ENCODE data around the gene G0S2. TPM values are rescaled to one million over a fixed set of nuclear protein-coding genes. Genes with fewer than 3 reads are reported as not detected.

G0S2 gene
- polyA plus RNA-seq, 1 donor = 5.3 TPM

DNA sequence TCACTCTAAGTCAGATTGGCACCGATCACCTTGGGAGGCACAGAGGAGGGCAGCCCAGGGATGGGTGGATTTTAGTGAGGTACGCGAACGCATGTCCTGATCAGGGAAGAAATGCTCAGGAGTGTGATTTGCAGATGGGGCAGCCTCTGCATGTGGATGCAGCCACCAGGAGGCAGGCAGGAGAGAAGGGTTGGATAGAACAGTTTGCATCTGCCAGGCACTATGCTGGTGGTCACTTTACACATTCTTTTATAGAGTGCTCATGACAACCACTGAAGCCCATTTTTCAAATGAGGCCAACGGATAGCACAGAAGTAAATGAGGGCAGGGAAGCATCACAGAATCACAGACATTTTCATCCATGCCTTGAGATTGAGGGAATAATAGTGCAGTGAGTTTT, 28.7 kb upstream of the G0S2 start:
- DNase-seq = no peak

- DNase-seq = no peak
Observed at GRCh38 chr1:209647156-209647555, 28.1 kb upstream of the G0S2 start.

DNA sequence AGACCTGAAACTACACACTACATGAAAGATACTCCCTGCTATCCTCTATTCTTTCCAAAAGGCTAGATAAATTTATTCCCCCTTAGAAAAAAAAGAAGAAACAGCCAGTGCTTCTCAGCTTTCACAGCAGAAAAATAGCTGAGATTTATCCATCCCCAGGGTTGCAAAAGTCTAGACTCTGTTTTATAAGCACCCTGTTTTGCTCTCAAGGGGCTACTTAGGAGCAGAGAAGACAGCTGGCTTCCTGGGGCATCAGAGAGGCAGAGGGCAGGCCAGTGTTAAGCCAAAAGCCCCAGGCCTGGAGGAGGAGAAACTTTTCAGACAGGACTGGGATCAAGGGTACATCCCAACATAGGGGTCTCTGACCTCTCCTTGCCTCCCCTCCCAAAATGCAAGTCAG, 26.9 kb upstream of the G0S2 start:
- no peak for DNase-seq

- no peak for DNase-seq
Observed at GRCh38 chr1:209648931-209649776, 26.1 kb upstream of the G0S2 start.

GRCh38 chr1:209650454-209650853, 24.8 kb upstream of the G0S2 start:
- DNase-seq = no peak

GRCh38 chr1:209651138-209651587, 24.0 kb upstream of the G0S2 start:
- no peak for DNase-seq

DNA sequence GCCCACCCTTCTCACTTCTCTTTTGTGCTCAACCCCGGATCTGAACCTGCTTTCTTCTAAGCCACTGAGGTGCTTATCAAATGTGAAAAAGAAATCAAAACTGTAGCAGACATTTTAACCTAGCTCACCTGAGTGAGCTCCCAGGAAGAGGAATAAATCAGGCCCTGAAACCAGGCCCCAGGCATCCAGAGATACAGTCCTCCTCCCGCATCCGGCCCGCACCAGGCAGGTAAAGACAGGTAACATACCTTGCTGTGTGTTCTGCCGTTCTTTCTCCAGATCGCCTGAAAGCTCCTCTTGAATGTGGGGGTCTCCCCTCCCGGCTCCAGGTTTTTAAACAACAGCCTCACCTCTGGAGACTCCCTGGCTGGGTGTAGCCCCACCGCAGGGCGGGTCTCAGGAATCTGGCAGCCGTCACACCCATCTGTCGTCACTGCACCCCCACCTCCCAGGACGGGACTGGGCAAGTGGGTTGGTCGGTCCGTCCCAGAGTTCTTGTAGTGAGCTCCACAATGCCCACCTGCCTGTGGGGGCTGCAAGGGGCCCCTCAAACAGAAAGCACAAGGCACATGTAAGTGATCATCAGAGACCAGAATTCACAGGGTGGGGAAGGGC, 23.0 kb upstream of the G0S2 start, which contains the start of gene LAMB3:
TSS of gene LAMB3 (minus strand) at position 305 of the 615 bp plus-strand sequence. CDS start 1,481 bp downstream, outside the sequence.
- DNase-seq = no peak

GRCh38 chr1:209652873-209653401, 22.3 kb upstream of the G0S2 start:
- peak; percentile 56 for DNase-seq

GRCh38 chr1:209653915-209654351, 21.3 kb upstream of the G0S2 start:
- no peak for DNase-seq

GRCh38 chr1:209655411-209656231, 19.6 kb upstream of the G0S2 start:
- DNase-seq = no peak

DNA sequence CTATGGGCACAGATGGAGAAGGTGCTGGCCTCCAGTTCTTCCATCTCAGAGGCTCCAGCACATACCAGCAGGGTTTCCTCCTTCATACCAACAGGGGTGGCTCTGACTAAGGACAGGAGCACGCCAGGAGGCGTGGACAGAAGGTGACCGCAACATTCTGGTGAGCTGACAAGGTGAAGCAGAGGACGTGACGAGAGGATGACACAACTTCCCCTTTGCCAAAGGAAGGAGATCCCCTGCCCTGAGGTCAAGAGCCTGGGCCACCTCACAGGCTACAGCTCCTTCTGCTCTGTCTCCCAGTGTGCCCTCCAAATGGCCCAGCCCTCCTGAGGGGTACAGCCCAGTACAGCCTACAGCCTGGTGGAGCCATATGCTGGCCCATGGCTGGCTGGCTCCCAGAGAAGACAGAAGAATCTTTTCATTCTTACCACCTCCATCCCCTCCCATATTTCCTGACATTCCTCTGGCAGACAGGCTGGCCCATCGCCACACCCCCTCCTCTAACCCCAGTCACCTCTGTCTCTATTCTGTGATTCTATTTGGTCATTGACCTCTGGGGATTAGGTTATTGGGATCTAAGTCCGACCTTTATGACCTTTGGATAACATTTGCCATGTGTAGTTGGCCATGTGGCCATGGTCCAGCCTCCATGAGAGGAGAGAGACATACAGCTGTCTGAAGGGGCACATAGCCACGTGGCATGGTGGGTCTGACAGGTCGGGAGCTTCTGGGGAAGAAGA, 17.9 kb upstream of the G0S2 start:
- DNase-seq = no peak

GRCh38 chr1:209657918-209658317, 17.3 kb upstream of the G0S2 start:
- no peak for DNase-seq

DNA sequence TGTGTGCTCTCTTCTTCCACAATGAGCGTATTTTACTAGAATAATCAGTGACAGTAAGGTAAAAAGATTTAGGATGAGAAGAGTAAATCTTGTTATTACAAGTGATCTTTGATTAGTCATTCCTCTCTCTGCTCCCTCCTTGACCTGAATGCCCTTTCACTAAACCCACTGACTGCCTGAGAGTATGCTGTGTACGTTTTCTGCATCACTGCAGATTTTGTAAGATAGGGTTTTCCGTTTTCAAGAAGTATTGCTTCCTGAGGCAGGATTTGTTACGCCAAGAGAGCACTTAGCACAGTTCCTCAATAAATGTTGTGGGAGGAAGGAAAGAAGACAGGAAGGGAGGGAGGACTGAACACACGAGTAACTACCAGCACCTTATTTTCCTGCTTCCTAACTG, 15.3 kb upstream of the G0S2 start:
- no peak for DNase-seq

DNA sequence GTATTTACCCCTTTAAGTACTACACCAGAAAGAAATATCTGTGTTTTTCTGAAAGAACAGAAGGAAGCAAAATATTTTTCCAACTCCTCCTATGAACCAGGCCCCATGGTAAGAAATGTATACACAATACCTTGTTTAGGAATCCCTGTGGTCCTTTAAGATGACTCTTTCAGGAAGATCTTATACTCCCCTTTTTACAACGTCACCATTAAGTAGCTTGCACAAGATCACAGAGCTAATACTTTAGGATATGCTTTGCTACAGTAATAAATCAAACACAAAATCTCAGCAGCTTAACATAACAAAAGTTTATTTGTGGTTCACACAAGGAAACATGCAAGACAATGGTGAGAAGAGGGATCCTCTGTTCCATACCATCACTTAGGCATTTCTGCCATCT, 14.1 kb upstream of the G0S2 start:
- DNase-seq = no peak

- no peak for DNase-seq
Observed at GRCh38 chr1:209662879-209663327, 12.3 kb upstream of the G0S2 start.

- DNase-seq = no peak
Observed at GRCh38 chr1:209667103-209667502, 8.1 kb upstream of the G0S2 start.

DNA sequence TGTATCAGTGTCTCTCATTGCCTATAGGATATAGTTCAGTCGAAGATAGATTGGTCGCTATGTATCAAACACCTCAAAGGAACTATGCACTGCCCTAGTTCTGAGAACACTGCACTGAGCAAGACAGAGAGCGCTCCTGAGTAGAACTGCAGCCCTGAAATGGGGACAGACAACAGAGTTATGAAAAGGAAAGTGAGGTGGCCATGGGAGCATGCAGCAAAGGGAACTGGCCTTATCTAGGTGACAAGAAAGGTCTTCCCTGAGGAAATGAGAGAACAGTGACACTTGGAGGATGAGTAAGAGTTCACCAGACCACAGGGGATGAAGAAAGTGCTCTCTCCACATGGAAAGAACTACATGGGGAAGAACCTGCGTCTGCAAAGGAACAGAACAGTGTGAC, 7.5 kb upstream of the G0S2 start:
- DNase-seq = no peak

DNA sequence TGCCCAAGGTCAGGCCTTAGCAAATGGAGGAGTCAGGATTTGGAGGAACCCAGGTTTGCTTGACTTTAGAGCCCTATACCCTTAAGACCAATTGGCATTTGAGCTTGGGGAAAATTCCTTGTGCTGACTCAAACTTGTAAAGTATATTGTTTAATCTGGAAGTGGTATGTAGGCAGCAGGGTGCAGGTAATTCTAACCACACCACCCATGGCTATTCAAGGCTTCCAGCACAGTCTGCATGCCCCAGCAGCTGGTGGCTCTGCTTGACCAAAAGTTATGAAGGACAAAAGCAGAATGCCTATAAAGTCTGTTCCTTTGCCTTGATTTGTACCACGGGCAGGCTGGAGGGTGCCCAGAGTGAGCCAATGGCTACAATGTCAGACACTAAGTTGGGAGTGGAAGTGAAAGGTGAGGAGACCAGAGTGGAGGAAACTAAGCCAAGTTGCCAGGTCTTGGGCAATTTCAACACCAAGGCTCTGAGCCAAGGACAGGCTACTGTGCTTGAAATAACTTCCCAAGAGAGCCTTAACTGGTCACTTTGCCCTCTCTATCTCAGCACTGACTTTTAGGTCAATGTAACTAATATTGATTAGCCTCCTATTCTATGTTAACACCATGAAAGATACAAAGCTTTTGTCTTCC, 4.7 kb upstream of the G0S2 start:
- DNase-seq = no peak

GRCh38 chr1:209672705-209673630, 2.2 kb upstream of the G0S2 start:
- no peak for DNase-seq
